Measurements from ENCODE around the gene PSMD1.

Gene PSMD1

GRCh38 chr2:231113489-231113888, 56.8 kb downstream of the PSMD1 start:
- ATAC-seq = no peak
- no peak for TF ChIP-seq GLIS3 (CRISPR knock-in tag; IDR thresholded peaks at IDR 0.05)
- TF ChIP-seq CREB5 (CRISPR knock-in tag; IDR thresholded peaks at IDR 0.05; ENCODE audit: low read depth) = no peak
- no peak for TF ChIP-seq RARB (CRISPR knock-in tag; IDR thresholded peaks at IDR 0.05)
- TF ChIP-seq TSHZ2 (CRISPR knock-in tag; IDR thresholded peaks at IDR 0.05) = no peak
- no peak for TF ChIP-seq ZNF8 (CRISPR knock-in tag; IDR thresholded peaks at IDR 0.05)
- no peak for TF ChIP-seq ZNF565 (CRISPR knock-in tag; conservative IDR thresholded peaks at IDR 0.05; ENCODE audit: low read depth)
- TF ChIP-seq SNAI2 (CRISPR knock-in tag; IDR thresholded peaks at IDR 0.05) = no peak
- TF ChIP-seq ISL1 (CRISPR knock-in tag; IDR thresholded peaks at IDR 0.05) = no peak
- no peak for TF ChIP-seq TOX (CRISPR knock-in tag; IDR thresholded peaks at IDR 0.05; ENCODE audit: borderline replicate concordance)
- TF ChIP-seq ZC3H10 (CRISPR knock-in tag; IDR thresholded peaks at IDR 0.05) = no peak
- TF ChIP-seq ARNTL (CRISPR knock-in tag; IDR thresholded peaks at IDR 0.05; ENCODE audit: borderline replicate concordance, low read depth) = no peak
- TF ChIP-seq ESRRG (CRISPR knock-in tag; IDR thresholded peaks at IDR 0.05) = no peak
- TF ChIP-seq CSDC2 (CRISPR knock-in tag; IDR thresholded peaks at IDR 0.05) = no peak
- TF ChIP-seq ZFP3 (CRISPR knock-in tag; IDR thresholded peaks at IDR 0.05) = no peak
- no peak for TF ChIP-seq CSRNP3 (CRISPR knock-in tag; IDR thresholded peaks at IDR 0.05)

- TF ChIP-seq CSDC2 (CRISPR knock-in tag; IDR thresholded peaks at IDR 0.05) (no peak), SNAI2 (CRISPR knock-in tag; IDR thresholded peaks at IDR 0.05) (no peak)
Measured at GRCh38 chr2:231115651-231116050, 59.0 kb downstream of the PSMD1 start.

GRCh38 chr2:231117148-231117547, 60.5 kb downstream of the PSMD1 start:
- ATAC-seq = no peak
- TF ChIP-seq ZNF8 (CRISPR knock-in tag; IDR thresholded peaks at IDR 0.05) = no peak
- no peak for TF ChIP-seq CSRNP3 (CRISPR knock-in tag; IDR thresholded peaks at IDR 0.05)
- no peak for TF ChIP-seq ZFP3 (CRISPR knock-in tag; IDR thresholded peaks at IDR 0.05)
- no peak for TF ChIP-seq ISL1 (CRISPR knock-in tag; IDR thresholded peaks at IDR 0.05)
- no peak for TF ChIP-seq TOX (CRISPR knock-in tag; IDR thresholded peaks at IDR 0.05; ENCODE audit: borderline replicate concordance)
- TF ChIP-seq CSDC2 (CRISPR knock-in tag; IDR thresholded peaks at IDR 0.05) = no peak
- TF ChIP-seq ZNF565 (CRISPR knock-in tag; conservative IDR thresholded peaks at IDR 0.05; ENCODE audit: low read depth) = no peak
- no peak for TF ChIP-seq RARB (CRISPR knock-in tag; IDR thresholded peaks at IDR 0.05)
- no peak for TF ChIP-seq ZNF70 (CRISPR knock-in tag; IDR thresholded peaks at IDR 0.05)
- TF ChIP-seq BACH2 (CRISPR knock-in tag; IDR thresholded peaks at IDR 0.05; ENCODE audit: borderline replicate concordance) = no peak
- TF ChIP-seq ARNTL (CRISPR knock-in tag; IDR thresholded peaks at IDR 0.05; ENCODE audit: borderline replicate concordance, low read depth) = no peak
- no peak for TF ChIP-seq OSR1 (CRISPR knock-in tag; IDR thresholded peaks at IDR 0.05)
- TF ChIP-seq ZC3H10 (CRISPR knock-in tag; IDR thresholded peaks at IDR 0.05) = no peak
- TF ChIP-seq POU6F1 (CRISPR knock-in tag; IDR thresholded peaks at IDR 0.05; ENCODE audit: borderline replicate concordance, low read depth) = no peak
- TF ChIP-seq TCF4 (CRISPR knock-in tag; IDR thresholded peaks at IDR 0.05; ENCODE audit: borderline replicate concordance) = no peak
- TF ChIP-seq ESRRG (CRISPR knock-in tag; IDR thresholded peaks at IDR 0.05) = no peak
- no peak for TF ChIP-seq PPARA (CRISPR knock-in tag; IDR thresholded peaks at IDR 0.05; ENCODE audit: borderline replicate concordance)
- no peak for TF ChIP-seq ZFP30 (CRISPR knock-in tag; IDR thresholded peaks at IDR 0.05)

More at GRCh38 chr2:231115651-231116050, 59.0 kb downstream of the PSMD1 start:
- ATAC-seq = no peak
